Measurements from ENCODE around the gene RAMP1. TPM values are rescaled to one million over a fixed set of nuclear protein-coding genes. Genes with fewer than 3 reads are reported as not detected.

Gene RAMP1
- total RNA-seq, 1 donor from 2014 or later, result 21.8 TPM

DNA sequence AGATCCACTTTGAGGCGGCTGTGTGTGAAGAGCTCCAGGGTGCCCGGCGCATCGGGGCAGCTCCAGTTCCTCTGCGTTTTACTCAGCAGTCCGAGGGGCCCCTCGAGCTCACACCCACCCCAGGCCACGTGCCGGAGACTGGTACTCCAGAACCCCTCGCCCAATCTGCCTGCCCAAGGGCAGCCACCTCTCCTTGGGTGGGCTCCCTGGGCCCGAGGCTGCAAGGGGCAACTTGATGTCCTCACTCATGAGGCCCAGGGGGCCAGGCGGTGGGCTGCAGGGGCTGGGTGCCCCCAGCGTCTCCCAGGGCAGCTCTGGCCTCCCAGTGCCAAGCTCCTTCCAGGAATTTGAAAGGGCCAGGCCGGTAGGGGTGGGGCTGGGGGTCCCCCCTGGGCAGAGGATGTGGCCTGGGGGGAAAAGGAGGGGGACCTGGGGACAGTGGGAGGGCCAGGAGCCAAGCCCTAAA lies 16.7 kb downstream of the RAMP1 start:
- DNase-seq (ENCODE audit: low spot score), result peak; percentile 81

GRCh38 chr2:237876532-237876931 lies 17.1 kb downstream of the RAMP1 start:
- no peak for DNase-seq (ENCODE audit: low spot score)

GRCh38 chr2:237876951-237877491 lies 17.6 kb downstream of the RAMP1 start:
- DNase-seq (ENCODE audit: low spot score), result peak; percentile 84

DNA sequence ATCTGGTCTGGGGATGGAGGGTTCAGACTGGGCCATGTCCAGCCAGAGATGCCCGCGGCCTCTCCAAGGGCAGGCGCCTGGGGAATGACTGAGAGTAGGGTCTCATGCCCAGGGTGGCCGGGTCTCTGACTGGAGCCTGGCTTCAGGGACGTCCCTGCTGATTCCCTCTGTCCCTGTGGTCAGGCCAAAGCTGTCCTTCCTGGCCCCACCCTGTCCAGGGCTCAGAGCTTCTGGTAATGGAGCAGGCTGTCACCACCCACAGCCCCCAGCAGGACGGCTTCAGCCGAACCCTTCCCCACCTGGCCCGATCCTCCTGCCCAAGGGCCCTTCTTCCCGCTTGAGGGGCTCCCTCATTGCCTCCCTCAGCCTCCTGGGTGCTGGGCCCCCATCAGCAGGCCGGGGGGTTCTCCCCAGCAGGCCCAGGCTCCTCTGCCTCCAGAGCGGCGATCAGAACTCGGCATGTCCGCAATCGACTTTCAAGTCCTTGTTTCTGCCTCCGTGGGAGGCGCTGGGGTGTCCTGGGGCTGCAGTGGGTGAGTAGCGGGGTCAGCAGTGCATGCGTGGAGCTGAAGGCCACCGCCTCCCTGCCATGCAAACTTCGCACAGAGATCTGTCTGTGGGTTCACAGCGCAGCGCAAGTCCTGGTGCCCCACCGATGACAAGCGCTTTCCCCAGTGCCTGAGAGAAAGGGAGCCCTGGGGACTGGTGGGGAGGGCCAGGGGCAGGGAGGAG lies 18.3 kb downstream of the RAMP1 start:
- DNase-seq (ENCODE audit: low spot score), result peak; percentile 82

GRCh38 chr2:237878321-237879057 lies 19.1 kb downstream of the RAMP1 start:
- DNase-seq (ENCODE audit: low spot score), result peak; percentile 81

GRCh38 chr2:237879058-237879430 lies 19.6 kb downstream of the RAMP1 start:
- no peak for DNase-seq (ENCODE audit: low spot score)

- DNase-seq (ENCODE audit: low spot score), result no peak
Observed at GRCh38 chr2:237879991-237880560, 20.7 kb downstream of the RAMP1 start.

GRCh38 chr2:237882510-237883481 lies 23.4 kb downstream of the RAMP1 start:
- no peak for DNase-seq (ENCODE audit: low spot score)

DNA sequence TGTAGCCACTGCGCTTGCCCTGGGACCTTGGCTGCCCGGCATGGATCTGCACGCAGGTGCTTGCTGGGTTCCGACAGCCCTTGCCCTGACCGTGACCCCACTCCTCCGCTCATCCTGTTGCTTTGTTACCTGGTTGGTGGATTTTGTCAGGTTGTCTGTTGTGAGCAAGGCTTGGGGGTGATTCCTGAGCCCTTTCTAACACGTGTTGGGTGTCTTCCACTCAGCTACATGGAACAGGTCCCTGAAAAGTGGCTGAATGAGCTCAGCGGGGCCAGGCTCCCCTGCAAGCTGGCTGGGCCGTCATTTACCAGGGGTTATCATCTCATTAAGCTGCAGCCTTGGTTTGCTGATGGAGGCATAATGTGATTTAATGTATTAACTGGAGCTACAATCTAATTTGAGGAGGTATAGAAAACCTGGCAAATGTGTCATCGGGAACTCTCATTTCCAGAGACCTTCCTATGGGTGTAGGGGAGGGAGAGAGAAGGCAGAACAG lies 24.6 kb downstream of the RAMP1 start:
- no peak for DNase-seq (ENCODE audit: low spot score)

- DNase-seq (ENCODE audit: low spot score), result no peak
Observed at GRCh38 chr2:237884681-237885080, 25.3 kb downstream of the RAMP1 start.

GRCh38 chr2:237885111-237885930 lies 25.9 kb downstream of the RAMP1 start:
- DNase-seq (ENCODE audit: low spot score), result no peak

DNA sequence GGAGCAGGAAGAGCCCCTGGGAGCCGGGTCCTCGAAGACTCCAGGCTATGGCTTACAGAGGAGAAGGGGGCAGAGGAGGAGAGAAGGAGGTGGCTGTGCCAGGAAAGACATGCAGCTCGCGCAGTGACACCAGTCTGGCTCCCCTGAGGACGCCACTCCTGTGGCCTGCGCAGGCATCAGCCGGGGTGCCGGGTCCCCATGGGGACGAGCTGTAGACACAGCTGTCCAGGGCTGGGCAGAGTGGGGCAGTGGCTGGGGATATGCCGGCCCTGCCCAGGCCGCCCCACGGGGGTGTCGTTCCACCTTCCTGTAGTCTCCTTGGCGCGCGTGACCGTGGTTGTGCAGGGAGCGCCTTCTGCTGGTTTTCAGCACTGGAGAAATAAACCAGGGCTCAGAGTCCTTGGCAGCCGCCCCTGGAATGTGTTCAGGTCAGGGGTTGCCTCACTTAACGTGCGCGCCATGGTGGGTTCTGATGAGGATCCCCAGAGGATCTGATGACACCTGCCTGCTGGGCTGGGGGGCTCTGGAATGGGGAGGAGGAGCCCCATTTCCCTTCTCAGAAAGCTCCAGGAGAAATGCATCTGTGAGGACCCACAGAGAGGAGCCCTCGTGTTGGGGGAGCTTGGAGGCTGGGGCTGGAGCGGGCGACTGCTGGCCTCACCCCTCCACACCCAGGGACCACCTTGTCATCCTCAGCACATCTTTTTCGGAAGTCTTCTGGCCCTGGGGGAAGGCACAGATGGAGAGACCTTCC lies 26.7 kb downstream of the RAMP1 start:
- DNase-seq (ENCODE audit: low spot score), result no peak

- no peak for DNase-seq (ENCODE audit: low spot score)
Observed at GRCh38 chr2:237886685-237887481, 27.5 kb downstream of the RAMP1 start.

DNA sequence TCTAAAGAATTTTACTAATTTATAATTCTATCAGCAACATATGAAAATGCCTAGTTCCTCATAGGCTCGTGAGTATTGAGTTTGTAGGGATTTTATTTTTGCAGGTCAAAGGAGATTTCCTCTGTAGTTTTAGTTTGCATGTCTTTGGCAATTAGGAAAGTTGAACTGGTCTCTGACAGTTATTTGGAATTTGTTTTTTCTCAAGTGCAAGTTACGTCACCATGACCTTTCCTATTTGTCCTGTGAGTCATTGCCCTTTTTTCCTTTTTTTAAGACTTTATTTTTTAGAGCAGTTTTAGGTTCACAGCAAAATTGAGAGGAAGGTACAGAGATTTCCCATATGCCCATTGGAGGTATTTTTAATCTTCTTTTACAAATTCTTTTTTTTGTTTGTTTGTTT lies 29.0 kb downstream of the RAMP1 start:
- DNase-seq (ENCODE audit: low spot score), result no peak

- DNase-seq (ENCODE audit: low spot score), result no peak
Observed at GRCh38 chr2:237889016-237889415, 29.6 kb downstream of the RAMP1 start.

DNA sequence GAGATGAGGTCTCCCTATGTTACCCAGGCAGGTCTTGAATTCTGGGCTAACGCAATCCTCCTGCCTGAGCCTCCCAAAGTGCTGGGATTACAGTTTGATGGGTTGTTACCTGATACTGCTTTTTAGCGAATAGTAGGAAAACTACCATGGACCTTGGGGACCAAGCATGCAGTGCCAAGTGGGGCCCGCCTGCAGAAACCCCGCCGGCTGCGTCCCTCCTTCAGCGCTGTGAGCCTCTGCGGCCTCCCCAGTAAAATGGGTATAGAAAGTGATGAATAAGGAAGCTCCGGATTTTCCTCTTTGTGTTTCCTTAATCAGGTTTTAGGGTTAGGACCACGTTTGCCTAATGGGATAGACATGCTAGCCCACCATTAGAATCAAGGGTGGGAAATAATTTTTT lies 30.4 kb downstream of the RAMP1 start:
- DNase-seq (ENCODE audit: low spot score), result no peak

DNA sequence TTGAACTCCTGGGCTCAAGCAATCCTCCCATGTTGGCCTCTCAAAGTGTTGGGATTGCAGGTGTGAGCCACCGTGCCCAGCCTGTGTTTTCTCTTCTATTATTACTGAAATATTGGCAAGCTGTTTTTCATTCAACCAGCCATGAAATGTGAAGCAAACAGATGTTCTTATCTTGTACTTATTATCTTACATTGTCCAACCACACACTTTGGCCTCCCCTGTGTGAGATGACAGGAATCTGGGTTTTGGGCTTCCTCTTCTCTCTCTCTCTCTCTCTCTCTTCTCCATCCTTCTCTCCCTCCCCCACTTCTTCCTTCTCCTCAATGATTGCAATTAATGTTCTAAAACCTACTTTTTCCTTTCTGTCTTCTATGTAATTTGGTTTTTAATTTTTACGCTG lies 33.1 kb downstream of the RAMP1 start:
- no peak for DNase-seq (ENCODE audit: low spot score)

DNA sequence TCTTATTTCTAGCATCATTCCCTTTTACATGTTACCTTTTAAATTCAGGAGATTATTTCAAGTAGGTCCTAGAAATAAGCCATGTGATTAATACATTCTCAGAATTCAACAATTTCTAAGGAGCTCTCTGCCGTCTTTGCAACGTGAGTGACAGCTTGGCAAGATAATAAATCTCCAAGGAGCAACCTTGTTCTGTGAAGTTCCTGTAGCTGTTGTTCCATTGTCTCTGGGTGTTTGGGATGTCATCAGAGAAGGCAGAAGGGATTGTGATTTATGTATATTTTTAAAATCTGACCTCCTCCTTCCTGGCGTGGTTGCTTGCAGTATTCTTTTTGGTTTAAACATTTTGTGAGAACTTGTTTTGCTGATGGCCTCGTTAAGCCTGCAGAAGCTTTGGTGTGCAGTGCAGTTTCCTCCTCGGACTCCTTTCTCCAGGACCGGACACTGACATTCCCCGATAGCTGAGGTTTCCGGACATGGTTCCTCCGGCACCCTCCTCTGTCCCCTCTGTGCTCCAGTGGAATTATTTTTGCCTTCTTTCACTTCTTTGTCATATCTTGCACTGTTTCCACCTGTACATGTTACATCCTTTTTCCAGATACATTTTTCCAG lies 33.7 kb downstream of the RAMP1 start:
- DNase-seq (ENCODE audit: low spot score), result no peak

All from mesenteric fat pad (tissue), 1 donor.